ENCODE results near the gene FLNA. TPM values are rescaled to one million over a fixed set of nuclear protein-coding genes. Genes with fewer than 3 reads are reported as not detected.

The FLNA gene
- total RNA-seq, 1 donor: 3,767 TPM

- no peak for DNase-seq (ENCODE audit: low read depth)
- no peak overlapping the region for H3K4me3 ChIP-seq (ENCODE audit: low read depth, low read length)
- TF ChIP-seq, protein P1, sequence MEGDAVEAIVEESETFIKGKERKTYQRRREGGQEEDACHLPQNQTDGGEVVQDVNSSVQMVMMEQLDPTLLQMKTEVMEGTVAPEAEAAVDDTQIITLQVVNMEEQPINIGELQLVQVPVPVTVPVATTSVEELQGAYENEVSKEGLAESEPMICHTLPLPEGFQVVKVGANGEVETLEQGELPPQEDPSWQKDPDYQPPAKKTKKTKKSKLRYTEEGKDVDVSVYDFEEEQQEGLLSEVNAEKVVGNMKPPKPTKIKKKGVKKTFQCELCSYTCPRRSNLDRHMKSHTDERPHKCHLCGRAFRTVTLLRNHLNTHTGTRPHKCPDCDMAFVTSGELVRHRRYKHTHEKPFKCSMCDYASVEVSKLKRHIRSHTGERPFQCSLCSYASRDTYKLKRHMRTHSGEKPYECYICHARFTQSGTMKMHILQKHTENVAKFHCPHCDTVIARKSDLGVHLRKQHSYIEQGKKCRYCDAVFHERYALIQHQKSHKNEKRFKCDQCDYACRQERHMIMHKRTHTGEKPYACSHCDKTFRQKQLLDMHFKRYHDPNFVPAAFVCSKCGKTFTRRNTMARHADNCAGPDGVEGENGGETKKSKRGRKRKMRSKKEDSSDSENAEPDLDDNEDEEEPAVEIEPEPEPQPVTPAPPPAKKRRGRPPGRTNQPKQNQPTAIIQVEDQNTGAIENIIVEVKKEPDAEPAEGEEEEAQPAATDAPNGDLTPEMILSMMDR (IDR thresholded peaks at IDR 0.05; ENCODE audit: insufficient read depth, low read depth, low read length): no peak
These were observed 14.2 kb downstream of the FLNA start for GRCh38 chrX:154360155-154360713.

DNA sequence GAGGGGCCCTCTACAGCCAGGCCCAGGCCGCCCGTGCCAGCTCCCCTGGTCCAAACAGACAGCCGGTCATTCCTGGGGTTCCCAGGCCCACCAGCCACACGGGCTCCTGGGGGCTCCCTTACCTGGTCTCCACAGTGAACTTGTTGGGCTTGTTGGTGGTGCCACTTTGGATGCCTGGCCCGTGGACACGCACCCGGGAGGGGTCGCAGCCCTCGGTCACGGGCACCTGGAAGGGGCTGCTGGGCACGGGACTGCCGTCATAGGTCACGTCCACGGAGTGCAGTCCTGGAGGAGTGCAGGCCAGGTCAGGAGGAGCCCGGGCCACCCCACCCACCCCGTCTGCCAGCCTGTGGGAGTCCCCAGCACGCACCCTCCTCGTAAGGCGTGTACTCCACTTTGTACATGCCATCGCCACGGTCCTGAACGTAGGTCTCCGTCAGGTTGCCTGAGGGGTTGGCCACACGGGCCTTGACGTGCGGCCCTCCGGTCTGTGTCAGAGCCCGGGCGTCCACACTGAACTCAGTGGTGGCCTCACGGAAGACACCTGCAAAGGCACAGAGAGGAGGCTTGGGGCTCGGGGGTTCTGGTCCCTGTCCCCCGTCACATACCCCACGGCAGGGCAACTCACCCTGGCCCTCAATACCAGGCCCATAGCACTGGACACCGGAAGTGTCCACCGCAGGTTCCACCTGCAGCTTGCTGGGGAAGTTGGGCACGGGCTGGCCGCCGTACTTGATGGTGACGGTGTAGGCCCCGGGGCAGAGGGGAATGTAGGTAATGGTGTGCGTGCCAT lies 14.9 kb downstream of the FLNA start:
- H3K4me3 ChIP-seq (ENCODE audit: low read depth, low read length): no peak overlapping the region
- TF ChIP-seq, protein P1 (IDR thresholded peaks at IDR 0.05; ENCODE audit: insufficient read depth, low read depth, low read length): no peak

GRCh38 chrX:154358829-154359228 lies 15.6 kb downstream of the FLNA start:
- H3K4me3 ChIP-seq (ENCODE audit: low read depth, low read length): no peak overlapping the region
- TF ChIP-seq, protein P1 (IDR thresholded peaks at IDR 0.05; ENCODE audit: insufficient read depth, low read depth, low read length): no peak
- DNase-seq (ENCODE audit: low read depth): no peak

More for the DNA sequence above, 14.9 kb downstream of the FLNA start:
- no peak for DNase-seq (ENCODE audit: low read depth)

GRCh38 chrX:154358011-154358410 lies 16.4 kb downstream of the FLNA start:
- H3K4me3 ChIP-seq (ENCODE audit: low read depth, low read length): no peak overlapping the region
- TF ChIP-seq, protein P1 (IDR thresholded peaks at IDR 0.05; ENCODE audit: insufficient read depth, low read depth, low read length): no peak
- DNase-seq (ENCODE audit: low read depth): no peak

DNA sequence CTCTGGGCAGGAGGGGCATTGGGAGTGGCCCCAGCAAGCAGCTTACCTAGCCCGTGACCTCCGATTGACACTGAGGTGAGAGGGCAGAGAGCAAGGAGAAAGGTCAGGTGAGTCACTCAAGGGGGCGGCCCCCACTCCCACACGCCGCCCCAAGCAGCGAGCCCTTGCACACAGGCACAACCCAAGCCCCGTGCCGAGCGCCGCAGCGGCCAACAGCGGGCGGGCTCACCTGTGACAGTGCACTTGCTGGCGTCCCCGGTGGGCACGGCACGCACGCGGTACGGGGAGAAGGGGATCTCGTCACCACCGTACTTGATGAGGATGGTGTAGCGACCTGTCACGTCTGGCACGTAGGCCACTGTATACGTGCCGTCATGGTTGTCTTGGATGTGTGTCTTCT lies 17.2 kb downstream of the FLNA start:
- TF ChIP-seq, protein P1 (IDR thresholded peaks at IDR 0.05; ENCODE audit: insufficient read depth, low read depth, low read length): no peak
- H3K4me3 ChIP-seq (ENCODE audit: low read depth, low read length): no peak overlapping the region
- DNase-seq (ENCODE audit: low read depth): no peak

GRCh38 chrX:154356596-154356995 lies 17.8 kb downstream of the FLNA start:
- DNase-seq (ENCODE audit: low read depth): no peak
- TF ChIP-seq, protein P1 (IDR thresholded peaks at IDR 0.05; ENCODE audit: insufficient read depth, low read depth, low read length): no peak

More at GRCh38 chrX:154356596-154356995, 17.8 kb downstream of the FLNA start:
- no peak overlapping the region for H3K4me3 ChIP-seq (ENCODE audit: low read depth, low read length)

Data from fibroblast of villous mesenchyme (primary cell).